GM18520 (cell line): ENCODE measurements around the gene CACNA1I.
"Not testable (repeated sequence)": the region's sequence is repeated elsewhere in the genome, so short reads cannot be mapped to it uniquely, and the experiment has no call there.

ENCODE experiments used
- ATAC-seq: cut with Tn5 transposase; IDR thresholded peaks from one replicate; pipeline ENCODE4 v1.9.1; 2021; ENCODE audit not compliant: unreplicated experiment

Gene CACNA1I

DNA sequence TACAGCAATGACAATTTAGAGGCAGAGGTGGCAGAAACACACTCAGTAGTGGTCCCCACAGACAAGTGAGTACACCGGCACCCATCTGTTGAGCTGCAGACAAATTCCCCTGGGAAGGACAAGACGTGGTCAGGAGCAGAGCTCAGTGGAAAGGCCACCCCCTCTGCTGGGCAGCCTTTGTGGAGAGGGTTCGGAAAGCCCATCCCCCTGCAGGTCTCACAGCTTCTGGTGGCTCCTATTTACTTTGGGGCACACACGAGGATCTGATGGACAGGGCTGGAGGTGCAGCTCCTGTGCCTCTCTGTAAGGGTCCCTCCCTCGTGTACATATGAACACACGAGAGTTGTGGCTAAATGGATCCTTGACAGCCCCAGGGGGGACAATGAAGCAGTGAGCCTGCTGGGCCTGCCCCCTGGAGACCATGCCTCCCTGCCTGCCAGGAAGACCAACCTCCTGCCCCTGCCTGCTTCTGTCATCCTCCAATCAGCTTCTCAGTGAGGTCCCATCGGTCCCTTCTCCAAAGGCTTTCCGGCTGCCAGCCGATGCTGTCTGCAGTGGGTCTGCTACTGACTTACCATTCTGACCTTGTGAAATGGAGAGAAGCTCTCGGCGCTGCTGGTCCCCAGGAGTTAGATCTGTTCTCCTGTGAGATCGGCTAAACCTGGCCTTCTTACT is 161.5 kb downstream of the CACNA1I start:
- no peak for ATAC-seq

DNA sequence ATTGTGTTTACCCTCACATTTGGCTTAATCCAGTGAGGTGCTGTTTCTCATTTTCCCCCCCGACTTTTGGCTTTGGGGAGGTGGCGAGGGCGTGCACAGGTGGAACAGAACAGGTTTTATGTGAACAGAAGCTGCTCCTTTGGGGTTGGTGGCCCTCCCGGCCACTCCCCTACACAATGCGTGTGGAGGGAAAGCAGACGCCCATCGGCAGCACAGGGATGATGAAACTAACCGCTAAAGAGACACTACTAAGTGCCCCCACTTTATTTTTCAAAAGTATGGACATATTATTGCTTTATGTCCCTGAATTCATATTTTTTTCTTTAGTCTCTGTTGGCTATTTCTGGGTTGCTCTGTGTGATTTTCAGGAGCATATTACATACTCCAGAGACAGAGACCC is 162.1 kb downstream of the CACNA1I start:
- ATAC-seq, result no peak

DNA sequence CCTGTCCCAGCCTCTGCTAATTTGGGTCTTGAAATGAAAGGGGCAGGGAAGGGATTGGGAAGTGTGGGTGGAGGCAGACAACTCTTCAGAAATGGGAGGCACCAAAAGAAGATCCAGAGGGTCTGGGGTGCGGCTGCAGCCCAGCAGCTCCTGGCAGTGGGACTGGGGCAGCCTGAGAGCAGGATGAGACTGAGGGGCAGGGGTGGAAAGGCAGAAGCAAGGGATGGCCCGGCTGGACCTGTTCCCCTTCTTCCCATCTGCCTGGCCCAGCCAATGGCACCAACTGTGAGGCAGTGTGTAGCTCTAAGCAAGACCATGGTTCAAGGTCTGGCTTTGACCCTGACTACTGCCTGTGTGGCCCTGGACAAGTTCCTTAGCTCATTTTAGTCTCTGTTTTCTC is 162.6 kb downstream of the CACNA1I start:
- ATAC-seq, result no peak

DNA sequence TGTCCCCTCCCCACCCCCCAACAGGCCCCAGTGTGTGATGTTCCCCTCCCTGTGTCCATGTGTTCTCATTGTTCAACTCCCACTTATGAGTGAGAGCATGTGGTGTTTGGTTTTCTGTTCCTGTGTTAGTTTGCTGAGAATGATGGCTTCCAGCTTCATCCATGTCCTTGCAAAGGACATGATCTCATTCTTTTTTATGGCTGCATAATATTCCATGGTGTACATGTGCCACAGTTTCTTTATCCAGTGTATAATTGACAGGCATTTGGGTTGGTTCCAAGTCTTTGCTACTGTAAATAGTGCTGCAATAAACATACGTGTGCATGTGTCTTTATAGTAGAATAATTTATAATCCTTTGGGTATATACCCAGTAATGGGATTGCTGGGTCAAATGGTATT is 163.5 kb downstream of the CACNA1I start:
- not testable (repeated sequence) for ATAC-seq

DNA sequence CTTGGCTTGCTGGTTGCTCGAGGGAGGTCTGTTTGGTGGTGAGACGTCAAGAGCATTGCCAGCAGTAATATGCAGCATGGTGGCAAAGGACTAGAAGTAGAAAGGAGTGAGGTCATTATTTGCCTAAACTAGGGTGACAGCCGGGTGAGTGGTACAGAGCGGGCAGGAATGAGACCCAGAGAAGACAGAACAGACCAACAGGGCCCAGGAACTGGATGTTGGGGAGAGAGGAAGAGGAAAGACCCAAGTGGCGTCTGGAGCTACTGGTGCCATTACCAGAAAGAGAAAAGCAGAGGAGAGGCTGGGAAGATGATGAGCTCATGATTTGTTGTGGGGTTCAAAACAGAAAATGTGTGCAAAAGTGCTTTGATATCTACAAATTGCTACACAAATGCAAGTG is 164.3 kb downstream of the CACNA1I start:
- no peak for ATAC-seq

DNA sequence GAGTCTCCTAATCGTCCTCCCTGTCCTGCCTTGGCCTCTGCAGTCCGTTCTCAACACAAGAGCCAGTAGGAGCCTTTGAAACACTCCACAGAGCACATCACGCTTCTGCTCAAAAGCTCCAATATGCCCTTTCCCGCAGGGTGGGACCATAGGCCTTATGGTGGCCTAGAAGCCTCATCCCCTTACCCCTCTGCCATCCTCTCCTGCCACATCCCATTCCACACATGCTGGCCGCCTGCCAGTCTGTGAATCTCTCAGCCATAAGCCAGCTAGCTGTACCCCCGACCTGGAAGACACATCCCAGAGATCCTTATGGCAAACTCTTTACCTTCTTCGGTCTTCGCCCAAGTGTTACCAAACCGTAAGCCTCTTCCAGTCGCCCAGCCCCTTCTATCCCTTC is 165.2 kb downstream of the CACNA1I start:
- no peak for ATAC-seq

DNA sequence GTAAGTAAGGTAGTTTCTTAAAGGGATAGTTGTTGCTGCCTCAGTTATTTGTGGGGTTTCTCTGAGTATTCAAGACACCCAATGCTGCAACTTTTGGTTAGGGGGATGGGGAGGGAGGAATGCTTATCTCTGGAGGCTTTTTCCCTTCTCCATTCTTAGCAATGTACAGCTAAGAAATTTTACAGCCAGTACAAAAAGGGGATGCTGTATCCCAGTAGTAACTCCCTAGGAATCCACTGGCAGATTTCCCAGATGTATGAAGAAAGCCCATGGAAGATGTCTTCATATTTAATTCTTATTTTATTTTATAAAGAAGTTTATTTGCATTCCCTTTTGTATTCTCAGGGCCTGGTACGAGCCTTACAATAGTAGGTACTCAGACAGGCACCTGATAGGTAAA is 168.2 kb downstream of the CACNA1I start:
- ATAC-seq, result no peak
